Cardiac muscle cell (in vitro differentiated cells and primary cell): Measurements from ENCODE around the gene MPND. TPM values are rescaled to one million over a fixed set of nuclear protein-coding genes. Genes with fewer than 3 reads are reported as not detected.

Experiments used
- DNase-seq, 2 donors: peaks; one replicate each; pipeline versions ENCODE4 v3.0.0 to v3.0.0-alpha.2; 2010 to 2017; ENCODE audit warnings: low read depth in 1 of 2, low spot score in 1 of 2
- H3K27ac ChIP-seq: fragments of 200-600 bp; sonication (generic); 2 replicates; pipeline ENCODE4 v1.5.1; 2016
- H3K27me3 ChIP-seq: fragments of 200-600 bp; sonication (generic); 2 replicates; pipeline ENCODE4 v1.6.0; 2016; ENCODE audit warnings: control low read depth
- H3K36me3 ChIP-seq: fragments of 200-600 bp; sonication (generic); 2 replicates; pipeline ENCODE4 v1.5.1; 2016; ENCODE audit warnings: control low read depth
- H3K4me1 ChIP-seq: fragments of 200-600 bp; sonication (generic); 2 replicates; pipeline ENCODE4 v1.8.1; 2017; ENCODE audit warnings: low read depth, mild to moderate bottlenecking, mixed run types
- H3K4me3 ChIP-seq: fragments of 200-600 bp; sonication (generic); 2 replicates; pipeline ENCODE4 v1.5.1; 2016; ENCODE audit warnings: mild to moderate bottlenecking
- H3K9me3 ChIP-seq: fragments of 200-600 bp; sonication (generic); 2 replicates; pipeline ENCODE4 v1.5.1; 2017; ENCODE audit warnings: low read depth, mild to moderate bottlenecking, control low read depth
- CTCF ChIP-seq: IDR thresholded peaks from 2 replicates; pipeline ENCODE4 v1.5.1; 2012; ENCODE audit warnings: low read depth, mild to moderate bottlenecking, low read length
- polyA plus RNA-seq: library from polyadenylated mRNA; unstranded; fragments of >200 nt; fragmentation: Nextera tagmentation; extraction: Ambion mirVana; gene quantifications from 2 replicates; pipeline ENCODE4 v1.2.1, GENCODE V29; 2016
- total RNA-seq: library from RNA; depleted of rRNA; stranded (reverse); fragments of >200 nt; gene quantifications from 2 replicates; pipeline ENCODE4 v1.2.3, GENCODE V29; 2016

The MPND gene
- total and polyA plus RNA-seq, 2 experiments from 2014 or later, result 19.2 to 19.8 TPM

DNA sequence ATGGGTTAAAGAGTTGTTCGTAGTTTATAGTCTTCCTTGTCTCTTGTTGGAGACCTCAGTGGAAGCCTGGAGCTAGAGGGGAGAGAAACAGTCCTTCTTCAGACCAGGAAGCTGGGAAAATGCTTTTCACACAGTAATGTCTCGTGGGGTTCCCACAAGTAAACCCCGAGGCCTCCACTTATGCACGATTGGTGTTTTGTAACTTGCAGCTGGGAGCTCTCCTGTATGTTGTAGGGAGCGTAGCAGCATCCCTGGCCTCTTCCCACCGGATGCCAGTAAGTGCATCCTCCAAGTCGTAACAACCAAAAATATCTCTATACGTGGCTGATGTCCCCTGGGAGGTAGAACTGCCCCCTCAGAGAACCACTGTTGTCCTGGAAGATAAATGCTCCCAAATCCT is 62.6 kb downstream of the MPND start:
- Histone ChIP-seq H3K4me3 (no peak overlapping the region), H3K9me3 (no peaks in the 10 kb centered on the region), H3K27ac (no peak overlapping the region), H3K36me3 (peaks cover 3% of the 10 kb centered on the region), H3K4me1 (peaks cover 4% of the 10 kb centered on the region), H3K27me3 (no peaks in the 10 kb centered on the region)
- TF ChIP-seq CTCF, result no peak
- no peak for DNase-seq

DNA sequence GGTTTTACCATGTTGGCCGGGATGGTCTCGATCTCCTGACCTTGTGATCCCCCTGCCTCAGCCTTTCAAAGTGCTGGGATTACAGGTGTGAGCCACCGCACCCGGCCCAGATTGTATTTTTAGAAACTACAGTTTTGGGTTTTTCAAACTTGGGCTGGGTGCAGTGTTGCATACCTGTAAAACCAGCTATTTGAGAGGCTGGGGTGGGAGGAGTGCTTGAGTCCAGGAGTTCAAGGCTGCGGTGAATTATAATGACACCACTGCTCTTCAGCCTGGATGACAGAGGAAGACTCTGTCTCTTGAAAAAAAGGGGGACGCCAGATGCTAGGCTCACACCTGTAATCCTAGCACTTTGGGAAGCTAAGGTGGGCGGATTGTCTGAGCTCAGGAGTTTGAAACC is 63.3 kb downstream of the MPND start:
- peaks cover 3% of the 10 kb centered on the region for H3K36me3 ChIP-seq
- no peaks in the 10 kb centered on the region for H3K9me3 ChIP-seq
- no peak overlapping the region for H3K4me3 ChIP-seq
- no peak for DNase-seq
- H3K27ac ChIP-seq, result no peak overlapping the region
- H3K27me3 ChIP-seq, result no peaks in the 10 kb centered on the region
- no peak for TF ChIP-seq CTCF
- H3K4me1 ChIP-seq, result peaks cover 3% of the 10 kb centered on the region

- no peak for DNase-seq
- Histone ChIP-seq H3K9me3 (no peaks in the 10 kb centered on the region), H3K27me3 (no peaks in the 10 kb centered on the region), H3K4me1 (no peaks in the 10 kb centered on the region), H3K36me3 (peaks cover 3% of the 10 kb centered on the region), H3K27ac (peak overlapping the region; percentile 75), H3K4me3 (no peak overlapping the region)
- no peak for TF ChIP-seq CTCF
These were observed 66.0 kb downstream of the MPND start for GRCh38 chr19:4409123-4409933.

Other genes with a start within 250 kb of the MPND start
- gene MAP2K2, start 219.4 kb upstream of the MPND start, total RNA-seq, result 220 and 240 TPM in 2 replicates
- 217 and 219 TPM in 2 replicates for gene MAP2K2, start 219.4 kb upstream of the MPND start, polyA plus RNA-seq
- gene CREB3L3, start 189.9 kb upstream of the MPND start, total RNA-seq, result not detected in 2 replicates
- not detected in 2 replicates for gene CREB3L3, start 189.9 kb upstream of the MPND start, polyA plus RNA-seq
- 29.5 and 34.2 TPM in 2 replicates for gene SIRT6, start 161.0 kb upstream of the MPND start, total RNA-seq
- gene SIRT6, start 161.0 kb upstream of the MPND start, polyA plus RNA-seq, result 8.8 and 11.3 TPM in 2 replicates
- 4.6 and 7.4 TPM in 2 replicates for gene ANKRD24, start 160.9 kb upstream of the MPND start, total RNA-seq
- gene ANKRD24, start 160.9 kb upstream of the MPND start, polyA plus RNA-seq, result 3.5 and 6.2 TPM in 2 replicates
- gene EBI3, start 114.0 kb upstream of the MPND start, total RNA-seq, result not detected in 2 replicates
- 0.44 TPM in 1 of 2 replicates, not detected in the other for gene EBI3, start 114.0 kb upstream of the MPND start, polyA plus RNA-seq
- 27.5 and 30.4 TPM in 2 replicates for gene YJU2, start 96.5 kb upstream of the MPND start, total RNA-seq
- 19.1 and 24.7 TPM in 2 replicates for gene YJU2, start 96.5 kb upstream of the MPND start, polyA plus RNA-seq
- gene SHD, start 64.3 kb upstream of the MPND start, total RNA-seq, result 78.4 and 144 TPM in 2 replicates
- gene SHD, start 64.3 kb upstream of the MPND start, polyA plus RNA-seq, result 93.2 and 129 TPM in 2 replicates
- gene TMIGD2, start 41.2 kb upstream of the MPND start, total RNA-seq, result 0.92 and 2.5 TPM in 2 replicates
- gene TMIGD2, start 41.2 kb upstream of the MPND start, polyA plus RNA-seq, result 0.84 and 2.9 TPM in 2 replicates
- gene FSD1, start 39.0 kb upstream of the MPND start, total RNA-seq, result 16.3 and 24.7 TPM in 2 replicates
- 18.5 and 23.2 TPM in 2 replicates for gene FSD1, start 39.0 kb upstream of the MPND start, polyA plus RNA-seq
- 12.3 and 18.0 TPM in 2 replicates for gene STAP2, start 4.7 kb upstream of the MPND start, total RNA-seq
- 18.7 and 20.3 TPM in 2 replicates for gene STAP2, start 4.7 kb upstream of the MPND start, polyA plus RNA-seq
- 87.2 and 97.9 TPM in 2 replicates for gene SH3GL1, start 57.0 kb downstream of the MPND start, total RNA-seq
- gene SH3GL1, start 57.0 kb downstream of the MPND start, polyA plus RNA-seq, result 92.6 and 92.8 TPM in 2 replicates
- 15.3 and 20.0 TPM in 2 replicates for gene CHAF1A, start 59.1 kb downstream of the MPND start, total RNA-seq
- gene CHAF1A, start 59.1 kb downstream of the MPND start, polyA plus RNA-seq, result 19.7 and 38.9 TPM in 2 replicates
- 147 and 192 TPM in 2 replicates for gene UBXN6, start 114.2 kb downstream of the MPND start, total RNA-seq
- 33.7 and 46.2 TPM in 2 replicates for gene UBXN6, start 114.2 kb downstream of the MPND start, polyA plus RNA-seq
- 186 and 246 TPM in 2 replicates for gene HDGFL2, start 128.7 kb downstream of the MPND start, total RNA-seq
- gene HDGFL2, start 128.7 kb downstream of the MPND start, polyA plus RNA-seq, result 123 and 140 TPM in 2 replicates
- 0.07 and 0.42 TPM in 2 replicates for gene PLIN4, start 174.9 kb downstream of the MPND start, total RNA-seq
- gene PLIN4, start 174.9 kb downstream of the MPND start, polyA plus RNA-seq, result 0.54 and 0.81 TPM in 2 replicates
- 4.5 and 10.1 TPM in 2 replicates for gene PLIN5, start 191.7 kb downstream of the MPND start, total RNA-seq
- gene PLIN5, start 191.7 kb downstream of the MPND start, polyA plus RNA-seq, result 8.7 and 10.8 TPM in 2 replicates
- 0.49 and 0.66 TPM in 2 replicates for gene LRG1, start 196.5 kb downstream of the MPND start, total RNA-seq
- 0.54 and 0.68 TPM in 2 replicates for gene LRG1, start 196.5 kb downstream of the MPND start, polyA plus RNA-seq
- 74.8 and 130 TPM in 2 replicates for gene SEMA6B, start 216.1 kb downstream of the MPND start, total RNA-seq
- 10.5 and 23.0 TPM in 2 replicates for gene SEMA6B, start 216.1 kb downstream of the MPND start, polyA plus RNA-seq